Fibroblast of villous mesenchyme (primary cell): Measurements from ENCODE around the gene NOCT. TPM values are rescaled to one million over a fixed set of nuclear protein-coding genes. Genes with fewer than 3 reads are reported as not detected.
"Not testable (repeated sequence)": the region's sequence is repeated elsewhere in the genome, so short reads cannot be mapped to it uniquely, and the experiment has no call there.

ENCODE experiments used
- DNase-seq: peaks from one replicate; pipeline ENCODE4 v3.0.0-alpha.2; 2010; ENCODE audit warnings: low read depth
- H3K4me3 ChIP-seq: 2 replicates; pipeline ENCODE4 v1.5.1; 2011; ENCODE audit warnings: low read depth, mild to moderate bottlenecking, low read length
- total RNA-seq: library from RNA; depleted of rRNA; stranded (reverse); fragments of >200 nt; gene quantifications from 2 replicates; pipeline ENCODE4 v1.2.3, GENCODE V29; 2012
- TF ChIP-seq, protein P1 (sequence below): IDR thresholded peaks from 2 replicates; pipeline ENCODE4 v1.5.1; 2012; ENCODE audit warnings: low read depth, mild to moderate bottlenecking, low read length; ENCODE audit not compliant: insufficient read depth

NOCT gene
- total RNA-seq, 1 donor: 61.7 TPM

- H3K4me3 ChIP-seq: no peak overlapping the region
- TF ChIP-seq, protein P1, sequence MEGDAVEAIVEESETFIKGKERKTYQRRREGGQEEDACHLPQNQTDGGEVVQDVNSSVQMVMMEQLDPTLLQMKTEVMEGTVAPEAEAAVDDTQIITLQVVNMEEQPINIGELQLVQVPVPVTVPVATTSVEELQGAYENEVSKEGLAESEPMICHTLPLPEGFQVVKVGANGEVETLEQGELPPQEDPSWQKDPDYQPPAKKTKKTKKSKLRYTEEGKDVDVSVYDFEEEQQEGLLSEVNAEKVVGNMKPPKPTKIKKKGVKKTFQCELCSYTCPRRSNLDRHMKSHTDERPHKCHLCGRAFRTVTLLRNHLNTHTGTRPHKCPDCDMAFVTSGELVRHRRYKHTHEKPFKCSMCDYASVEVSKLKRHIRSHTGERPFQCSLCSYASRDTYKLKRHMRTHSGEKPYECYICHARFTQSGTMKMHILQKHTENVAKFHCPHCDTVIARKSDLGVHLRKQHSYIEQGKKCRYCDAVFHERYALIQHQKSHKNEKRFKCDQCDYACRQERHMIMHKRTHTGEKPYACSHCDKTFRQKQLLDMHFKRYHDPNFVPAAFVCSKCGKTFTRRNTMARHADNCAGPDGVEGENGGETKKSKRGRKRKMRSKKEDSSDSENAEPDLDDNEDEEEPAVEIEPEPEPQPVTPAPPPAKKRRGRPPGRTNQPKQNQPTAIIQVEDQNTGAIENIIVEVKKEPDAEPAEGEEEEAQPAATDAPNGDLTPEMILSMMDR: no peak
- DNase-seq: no peak
Observed at GRCh38 chr4:138992676-138993075, 22.9 kb upstream of the NOCT start.

DNA sequence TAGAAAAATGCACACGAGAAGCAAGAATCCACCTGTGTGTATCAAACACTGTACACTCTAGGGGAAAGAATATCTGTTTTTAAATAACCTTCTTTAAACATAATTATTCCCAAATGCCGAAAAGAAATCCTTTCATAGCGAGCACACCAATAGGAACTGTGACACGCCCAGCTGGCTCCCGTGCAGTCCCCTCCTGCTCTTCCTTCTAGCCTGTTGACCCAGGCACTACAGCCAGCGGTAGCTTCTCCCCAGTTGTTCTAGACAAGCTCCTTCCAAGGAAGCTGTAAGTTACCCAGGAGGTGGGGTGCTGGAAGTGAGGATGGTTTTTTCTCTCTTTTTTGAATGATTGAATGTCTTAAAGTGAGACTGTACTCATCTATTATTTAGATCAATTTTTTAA is 19.5 kb upstream of the NOCT start:
- DNase-seq: no peak
- TF ChIP-seq, protein P1: no peak
- H3K4me3 ChIP-seq: no peak overlapping the region

DNA sequence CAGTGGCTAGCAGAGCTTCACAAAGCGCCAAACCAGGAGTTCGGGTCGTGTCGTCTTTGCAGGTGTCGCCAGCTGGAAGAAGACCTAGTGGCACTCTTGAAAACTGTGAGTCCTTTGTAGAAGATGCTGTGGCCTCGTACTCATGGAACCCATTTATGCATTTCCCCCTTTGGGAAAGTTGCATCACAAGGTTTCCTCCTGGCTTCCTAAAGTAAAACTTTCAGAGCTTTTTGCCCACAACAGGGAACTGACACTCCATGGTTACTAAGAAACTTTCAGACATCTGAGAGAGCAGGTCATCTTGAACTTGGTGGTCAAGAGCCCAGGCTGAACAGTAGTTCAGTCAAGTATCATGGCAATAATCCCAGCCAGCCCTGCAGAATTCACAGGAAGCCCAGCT is 15.9 kb upstream of the NOCT start:
- no peak overlapping the region for H3K4me3 ChIP-seq
- no peak for DNase-seq
- TF ChIP-seq, protein P1: no peak

GRCh38 chr4:139000134-139000533 is 15.4 kb upstream of the NOCT start:
- not testable (repeated sequence) for H3K4me3 ChIP-seq, DNase-seq

DNA sequence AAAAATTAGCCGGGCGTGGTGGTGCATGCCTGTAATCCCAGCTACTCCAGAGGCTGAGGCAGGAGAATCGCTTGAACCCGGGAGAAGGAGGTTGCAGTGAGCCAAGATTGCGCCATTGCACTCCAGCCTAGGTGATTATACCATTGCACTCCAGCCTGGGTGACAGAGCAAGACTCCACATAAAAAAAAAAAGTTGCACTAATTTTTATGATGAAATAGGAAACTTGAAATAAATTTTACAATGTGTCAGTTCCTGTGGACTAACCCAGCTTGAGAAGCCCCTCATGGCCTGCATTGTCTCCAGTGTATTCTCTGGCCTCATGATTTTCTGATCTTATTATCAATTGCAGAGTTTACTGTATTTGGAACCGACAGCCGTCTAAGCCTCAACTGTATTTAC is 14.2 kb upstream of the NOCT start:
- DNase-seq, H3K4me3 ChIP-seq: not testable (repeated sequence)

DNA sequence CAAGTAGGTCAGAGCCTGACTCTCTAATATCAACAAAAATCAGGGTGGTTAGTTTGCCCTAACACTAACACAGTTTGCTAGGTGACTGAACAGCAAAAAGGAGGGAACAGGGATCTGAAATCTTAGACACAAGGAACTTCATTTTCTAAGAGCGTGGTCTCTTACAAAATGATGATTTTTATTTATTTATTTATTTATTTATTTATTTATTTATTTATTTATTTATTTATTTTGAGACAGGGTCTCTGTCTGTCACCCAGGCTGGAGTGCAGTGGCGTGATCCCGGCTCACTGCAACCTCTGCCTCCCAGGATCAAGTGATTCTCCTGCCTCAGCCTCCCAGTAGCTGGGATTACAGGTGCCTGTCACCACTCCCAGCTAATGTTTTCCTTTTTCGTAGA is 11.9 kb upstream of the NOCT start:
- DNase-seq, H3K4me3 ChIP-seq: not testable (repeated sequence)

GRCh38 chr4:139005774-139006173 is 9.8 kb upstream of the NOCT start:
- H3K4me3 ChIP-seq: no peak overlapping the region
- DNase-seq: no peak
- TF ChIP-seq, protein P1: no peak

DNA sequence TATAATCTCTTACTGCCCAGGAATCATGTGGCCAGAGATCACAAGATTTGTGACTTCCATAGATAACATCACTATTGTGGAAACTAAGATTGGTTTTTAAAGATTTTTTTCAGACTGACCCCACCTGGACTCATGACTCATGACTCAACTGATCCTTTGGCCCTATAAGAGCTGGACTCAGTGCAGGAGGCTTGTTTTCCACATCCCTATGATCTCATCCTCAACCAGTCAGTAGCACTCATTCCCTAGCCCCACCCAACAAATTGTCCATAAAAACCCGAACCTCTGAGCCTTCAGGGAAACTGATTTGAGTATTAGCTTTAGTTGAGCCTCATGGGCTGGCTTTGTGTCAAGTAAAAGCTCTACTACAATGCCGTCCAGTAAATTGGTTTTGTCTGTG is 7.9 kb upstream of the NOCT start:
- no peak for DNase-seq
- TF ChIP-seq, protein P1: no peak

DNA sequence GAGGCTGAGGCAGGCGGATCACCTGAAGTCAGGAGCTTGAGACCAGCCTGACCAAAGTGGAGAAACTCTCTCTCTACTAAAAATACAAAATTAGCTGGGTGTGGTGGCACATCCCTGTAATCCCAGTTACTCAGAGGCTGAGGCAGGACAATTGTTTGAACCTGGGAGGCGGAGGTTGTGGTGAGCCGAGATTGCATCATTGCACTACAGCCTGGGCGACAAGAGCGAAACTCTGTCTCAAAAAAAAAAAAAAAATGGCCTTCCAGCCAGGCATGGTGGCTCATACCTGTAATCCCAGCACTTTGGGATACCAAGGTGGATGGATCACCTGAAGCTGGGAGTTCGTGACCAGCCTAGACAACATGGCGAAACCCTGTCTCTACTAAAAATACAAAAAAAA is 7.3 kb upstream of the NOCT start:
- H3K4me3 ChIP-seq: not testable (repeated sequence)

More for the DNA sequence above, 7.9 kb upstream of the NOCT start:
- H3K4me3 ChIP-seq: no peak overlapping the region

More for the DNA sequence above, 7.3 kb upstream of the NOCT start:
- not testable (repeated sequence) for DNase-seq
